WI38 (cell line): Measurements from ENCODE around the gene SKAP2.

ENCODE experiments used
- H3K4me3 ChIP-seq: 2 replicates; pipeline ENCODE4 v1.5.1; 2011; ENCODE audit warnings: low read depth, mild to moderate bottlenecking, control low read depth, low read length
- CTCF ChIP-seq: IDR thresholded peaks from 2 replicates; pipeline ENCODE4 v1.5.1; 2012; ENCODE audit warnings: low read depth, mild to moderate bottlenecking, control low read depth, low read length

The SKAP2 gene

GRCh38 chr7:26898891-26899290, 34.5 kb upstream of the SKAP2 start:
- no peak for TF ChIP-seq CTCF
- H3K4me3 ChIP-seq = no peak overlapping the region

DNA sequence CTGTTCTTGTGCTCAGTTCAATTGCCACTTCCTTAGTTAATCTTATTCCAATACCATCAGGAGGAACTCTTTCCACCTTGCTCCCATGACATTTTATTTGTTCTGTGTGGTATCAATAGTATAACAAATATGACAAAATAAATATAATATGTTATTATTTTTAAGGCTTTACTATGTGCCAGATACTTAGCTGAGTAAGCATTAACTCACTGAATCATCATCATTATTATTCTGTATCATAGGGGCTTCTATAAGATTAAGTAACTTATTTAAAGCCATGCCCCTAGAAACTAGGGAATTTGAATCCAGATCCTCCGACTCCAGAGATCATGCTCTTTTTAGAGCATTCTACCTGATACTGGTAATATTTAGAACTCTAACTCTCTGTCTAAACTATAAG, 33.5 kb upstream of the SKAP2 start:
- no peak for TF ChIP-seq CTCF
- no peak overlapping the region for H3K4me3 ChIP-seq

DNA sequence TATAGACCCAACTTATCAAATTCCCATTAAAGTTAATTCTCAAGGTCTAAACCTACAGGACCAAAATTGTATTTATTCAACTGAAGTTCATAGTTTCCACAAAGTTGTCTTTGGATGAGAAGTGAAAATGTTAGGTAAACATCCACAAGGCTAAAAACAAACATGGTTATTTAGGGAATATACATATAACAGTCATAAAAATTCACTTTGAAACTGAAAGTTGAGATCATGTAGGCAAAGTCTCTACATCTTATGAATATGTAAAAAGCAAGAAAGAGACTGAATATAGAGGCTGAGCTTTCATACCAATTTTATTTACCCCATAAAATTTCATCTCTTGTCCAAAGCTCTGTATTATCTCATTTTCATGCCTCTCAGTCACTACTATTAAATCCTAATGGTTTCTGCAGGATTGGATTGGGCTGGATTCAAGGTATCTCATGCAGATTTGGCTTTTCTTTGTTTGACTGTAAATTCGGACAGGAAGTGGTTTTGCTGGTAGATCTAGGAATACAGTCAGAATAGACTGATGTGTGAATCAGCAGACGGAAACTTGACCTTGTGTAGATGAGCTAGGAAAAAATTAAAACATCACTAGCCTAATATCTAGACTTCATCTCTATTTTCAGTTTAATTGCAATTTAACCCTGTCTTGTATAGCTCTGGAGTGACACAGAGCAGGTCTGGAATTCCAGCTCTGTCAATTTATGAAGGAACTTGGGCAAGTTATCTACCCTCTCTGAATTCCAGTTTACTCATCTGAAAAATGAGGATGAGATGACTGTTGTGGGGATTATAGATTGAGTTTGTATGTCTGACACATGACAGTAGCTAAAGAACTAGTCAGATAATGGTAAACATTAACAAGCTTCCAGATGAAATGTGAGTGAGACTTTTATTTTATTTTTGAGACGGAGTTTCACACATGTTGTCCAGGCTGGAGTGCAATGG, 27.3 kb upstream of the SKAP2 start:
- H3K4me3 ChIP-seq = no peak overlapping the region
- TF ChIP-seq CTCF = no peak

GRCh38 chr7:26880852-26881251, 16.5 kb upstream of the SKAP2 start:
- no peak overlapping the region for H3K4me3 ChIP-seq
- TF ChIP-seq CTCF = no peak

DNA sequence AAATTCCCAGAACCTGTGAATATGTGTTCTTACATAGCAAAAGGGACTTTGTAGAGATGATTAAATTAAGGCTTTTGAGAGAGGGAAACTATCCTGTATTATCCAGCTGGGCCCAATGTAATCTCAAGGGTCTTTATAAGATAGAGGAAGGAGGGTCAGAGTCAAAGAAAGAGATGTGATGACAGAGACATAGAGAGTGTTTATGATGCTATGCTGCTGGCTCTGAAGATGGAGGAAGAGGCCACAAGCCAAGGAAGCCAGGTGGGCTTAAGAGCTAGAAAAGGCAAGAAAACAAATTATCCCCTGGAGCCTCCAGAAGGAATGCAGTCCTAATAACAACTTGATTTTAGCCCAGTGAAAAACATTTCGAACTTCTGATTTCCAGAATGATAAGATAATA, 15.3 kb upstream of the SKAP2 start:
- H3K4me3 ChIP-seq = no peak overlapping the region
- no peak for TF ChIP-seq CTCF

DNA sequence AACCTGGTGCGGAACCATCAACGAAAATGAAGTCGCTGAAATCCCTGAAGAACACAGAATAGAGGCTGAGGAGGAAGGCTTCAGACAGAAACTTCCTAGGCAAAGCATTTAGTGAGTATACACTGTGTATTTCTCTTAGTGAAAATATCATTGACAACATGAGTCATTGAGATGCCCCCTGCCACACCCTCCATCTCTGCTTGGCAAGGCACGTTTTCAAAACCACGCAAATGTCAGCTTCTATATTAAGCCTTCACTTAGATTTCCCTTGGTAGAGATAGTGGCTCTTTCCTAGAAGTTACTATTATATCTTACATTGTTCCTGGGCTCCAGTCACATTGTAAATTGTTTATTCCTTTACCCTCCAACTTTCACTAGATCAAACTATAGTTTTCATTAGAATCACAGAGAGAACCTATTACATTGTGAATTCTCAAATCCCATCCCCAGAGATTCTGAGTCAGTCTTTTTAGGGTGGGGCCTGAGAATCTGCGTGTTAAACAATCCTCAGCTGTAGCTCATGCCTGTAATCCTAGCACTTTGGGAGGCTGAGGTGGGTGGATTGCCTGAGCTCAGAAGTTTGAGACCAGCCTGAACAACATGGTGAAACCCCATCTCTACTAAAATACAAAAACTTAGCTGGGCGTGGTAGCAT, 4.6 kb upstream of the SKAP2 start:
- H3K4me3 ChIP-seq = no peak overlapping the region
- TF ChIP-seq CTCF = no peak

- H3K4me3 ChIP-seq = peak overlapping the region; percentile 97
- no peak for TF ChIP-seq CTCF
These were observed 651 bp upstream of the SKAP2 start for GRCh38 chr7:26865094-26865388.
